Mesendoderm (in vitro differentiated cells): ENCODE results near the gene ZNF512.

Experiments
- DNase-seq: peaks from one replicate; pipeline ENCODE4 v3.0.0; 2013
- H2AK5ac ChIP-seq: 2 replicates; pipeline ENCODE4 v1.6.1; 2013; ENCODE audit warnings: low read length, inconsistent platforms
- H2BK120ac ChIP-seq: 2 replicates; pipeline ENCODE4 v1.6.1; 2013; ENCODE audit warnings: low read depth, mild to moderate bottlenecking, low read length, moderate library complexity, mixed read lengths
- H2BK15ac ChIP-seq: replicated peaks from 2 replicates; pipeline ENCODE4 v1.6.1; 2013; ENCODE audit warnings: low read depth, mild to moderate bottlenecking, moderate library complexity
- H2BK5ac ChIP-seq: 2 replicates; pipeline ENCODE4 v1.6.1; 2013; ENCODE audit warnings: low read length, inconsistent platforms
- H3K18ac ChIP-seq: 2 replicates; pipeline ENCODE4 v1.6.1; 2013; ENCODE audit warnings: mild to moderate bottlenecking, low read length, mixed read lengths
- H3K23ac ChIP-seq: one replicate; pipeline ENCODE4 v1.6.1; 2013; ENCODE audit warnings: low read length
- H3K27ac ChIP-seq: 2 replicates; pipeline ENCODE4 v1.5.1; 2013; ENCODE audit warnings: low read depth, mild to moderate bottlenecking, inconsistent platforms, low read length, moderate library complexity
- H3K27me3 ChIP-seq: 2 replicates; pipeline ENCODE4 v1.6.1; 2013; ENCODE audit warnings: low read length, control low read depth, mild to moderate bottlenecking, inconsistent platforms; ENCODE audit not compliant: insufficient read depth, poor library complexity
- H3K36me3 ChIP-seq: 2 replicates; pipeline ENCODE4 v1.6.1; 2013; ENCODE audit warnings: low read length, inconsistent platforms; ENCODE audit not compliant: control insufficient read depth, insufficient read depth
- H3K4ac ChIP-seq: one replicate; pipeline ENCODE4 v1.6.1; 2013; ENCODE audit warnings: low read depth, mild to moderate bottlenecking, low read length, moderate library complexity
- H3K4me1 ChIP-seq: 2 replicates; pipeline ENCODE4 v1.6.1; 2013; ENCODE audit warnings: low read depth, low read length, inconsistent platforms; ENCODE audit not compliant: control insufficient read depth
- H3K4me2 ChIP-seq: 2 replicates; pipeline ENCODE4 v1.6.1; 2013; ENCODE audit warnings: low read length
- H3K4me3 ChIP-seq: 2 replicates; pipeline ENCODE4 v1.5.1; 2013; ENCODE audit warnings: mild to moderate bottlenecking, low read length
- H3K56ac ChIP-seq: one replicate; pipeline ENCODE4 v1.6.1; 2013; ENCODE audit warnings: low read length
- H3K79me1 ChIP-seq: 2 replicates; pipeline ENCODE4 v1.6.1; 2013; ENCODE audit warnings: low read length, inconsistent platforms
- H3K79me2 ChIP-seq: 2 replicates; pipeline ENCODE4 v1.6.1; 2013; ENCODE audit warnings: mild to moderate bottlenecking, low read length; ENCODE audit not compliant: control insufficient read depth, insufficient read depth
- H3K9ac ChIP-seq: 2 replicates; pipeline ENCODE4 v1.6.1; 2013; ENCODE audit warnings: low read length, inconsistent platforms
- H4K5ac ChIP-seq: one replicate; pipeline ENCODE4 v1.6.1; 2013; ENCODE audit warnings: low read length
- H4K8ac ChIP-seq: one replicate; pipeline ENCODE4 v1.6.1; 2013; ENCODE audit warnings: low read depth, mild to moderate bottlenecking, control low read depth, low read length, moderate library complexity
- WGBS: extraction: QIAGEN DNeasy Blood & Tissue Kit; methylation state at CpG from one replicate; pipeline ENCODE4 v1.1.7; 2013; ENCODE audit warnings: low lambda C conversion rate, missing lambda C conversion rate; ENCODE audit not compliant: insufficient coverage; ENCODE audit errors: extremely low coverage; 5-methylcytosine and 5-hydroxymethylcytosine counted together

Gene ZNF512

GRCh38 chr2:27561060-27561459 is 21.8 kb upstream of the ZNF512 start:
- Histone ChIP-seq H3K27ac (no peak overlapping the region), H3K23ac (no peak overlapping the region), H3K4me3 (no peak overlapping the region), H2BK120ac (no peak overlapping the region), H3K4me1 (no peaks in the 10 kb centered on the region), H3K9ac (no peak overlapping the region), H3K56ac (no peak overlapping the region), H3K4me2 (no peak overlapping the region), H3K36me3 (no peaks in the 10 kb centered on the region), H3K27me3 (no peaks in the 10 kb centered on the region), H4K5ac (no peak overlapping the region), H2BK15ac (no peak overlapping the region), H3K79me1 (no peaks in the 10 kb centered on the region), H3K4ac (no peak overlapping the region), H2AK5ac (no peak overlapping the region), H3K18ac (no peak overlapping the region), H2BK5ac (no peak overlapping the region), H4K8ac (no peak overlapping the region), H3K79me2 (no peaks in the 10 kb centered on the region)
- no peak for DNase-seq
- no CpG with 5 or more reads among the region's 2 CpGs for WGBS

- Histone ChIP-seq H3K4me2 (no peak overlapping the region), H2BK120ac (no peak overlapping the region), H2BK5ac (no peak overlapping the region), H3K36me3 (no peaks in the 10 kb centered on the region), H2BK15ac (no peak overlapping the region), H3K27me3 (no peaks in the 10 kb centered on the region), H3K79me2 (no peaks in the 10 kb centered on the region), H3K4me1 (no peaks in the 10 kb centered on the region), H3K27ac (no peak overlapping the region), H4K8ac (no peak overlapping the region), H4K5ac (no peak overlapping the region), H3K18ac (no peak overlapping the region), H3K9ac (no peak overlapping the region), H3K79me1 (no peaks in the 10 kb centered on the region), H3K23ac (no peak overlapping the region), H3K4ac (no peak overlapping the region), H3K56ac (no peak overlapping the region), H2AK5ac (no peak overlapping the region), H3K4me3 (no peak overlapping the region)
- DNase-seq: no peak
- WGBS: no CpG with 5 or more reads among the region's 2 CpGs
These were observed 16.2 kb upstream of the ZNF512 start for GRCh38 chr2:27566628-27567027.

- no peak overlapping the region for H2BK15ac ChIP-seq
- H3K18ac ChIP-seq: no peak overlapping the region
- no peak overlapping the region for H3K56ac ChIP-seq
- H2BK120ac ChIP-seq: no peak overlapping the region
- H3K36me3 ChIP-seq: no peaks in the 10 kb centered on the region
- no peaks in the 10 kb centered on the region for H3K27me3 ChIP-seq
- no peaks in the 10 kb centered on the region for H3K4me1 ChIP-seq
- H2BK5ac ChIP-seq: no peak overlapping the region
- no peak for DNase-seq
- no peak overlapping the region for H3K23ac ChIP-seq
- H3K4me2 ChIP-seq: no peak overlapping the region
- H2AK5ac ChIP-seq: no peak overlapping the region
- H3K4ac ChIP-seq: no peak overlapping the region
- H3K79me1 ChIP-seq: no peaks in the 10 kb centered on the region
- H3K4me3 ChIP-seq: no peak overlapping the region
- H4K5ac ChIP-seq: no peak overlapping the region
- no peak overlapping the region for H3K9ac ChIP-seq
- WGBS: no CpG with 5 or more reads among the region's 2 CpGs
- H3K79me2 ChIP-seq: no peaks in the 10 kb centered on the region
- H4K8ac ChIP-seq: peak overlapping the region; percentile 13
- H3K27ac ChIP-seq: no peak overlapping the region
These were observed 13.4 kb upstream of the ZNF512 start for GRCh38 chr2:27569398-27569797.

GRCh38 chr2:27571197-27571596 is 11.6 kb upstream of the ZNF512 start:
- Histone ChIP-seq H2BK120ac (no peak overlapping the region), H3K36me3 (no peaks in the 10 kb centered on the region), H3K4ac (no peak overlapping the region), H4K8ac (no peak overlapping the region), H3K27ac (no peak overlapping the region), H3K18ac (no peak overlapping the region), H3K79me2 (no peaks in the 10 kb centered on the region), H4K5ac (no peak overlapping the region), H3K79me1 (no peaks in the 10 kb centered on the region), H3K9ac (no peak overlapping the region), H2AK5ac (no peak overlapping the region), H2BK5ac (no peak overlapping the region), H3K4me1 (no peaks in the 10 kb centered on the region), H3K4me2 (no peak overlapping the region), H3K4me3 (no peak overlapping the region), H2BK15ac (no peak overlapping the region), H3K27me3 (no peaks in the 10 kb centered on the region), H3K23ac (no peak overlapping the region), H3K56ac (no peak overlapping the region)
- no peak for DNase-seq
- WGBS: no CpG with 5 or more reads among the region's 3 CpGs

- Histone ChIP-seq H2BK5ac (no peak overlapping the region), H4K8ac (no peak overlapping the region), H3K27ac (no peak overlapping the region), H2AK5ac (no peak overlapping the region), H3K56ac (no peak overlapping the region), H3K4me1 (no peaks in the 10 kb centered on the region), H4K5ac (no peak overlapping the region), H2BK15ac (no peak overlapping the region), H3K18ac (no peak overlapping the region), H3K9ac (no peak overlapping the region), H3K79me1 (no peaks in the 10 kb centered on the region), H3K4ac (no peak overlapping the region), H3K4me2 (no peak overlapping the region), H3K4me3 (no peak overlapping the region), H3K79me2 (no peaks in the 10 kb centered on the region), H2BK120ac (no peak overlapping the region), H3K27me3 (no peaks in the 10 kb centered on the region), H3K23ac (no peak overlapping the region), H3K36me3 (no peaks in the 10 kb centered on the region)
- WGBS: no CpG with 5 or more reads among the region's 1 CpG
- DNase-seq: no peak
These were observed 11.2 kb upstream of the ZNF512 start for GRCh38 chr2:27571681-27572080.

- Histone ChIP-seq H3K79me2 (no peaks in the 10 kb centered on the region), H2AK5ac (no peak overlapping the region), H3K9ac (no peak overlapping the region), H3K56ac (no peak overlapping the region), H3K27ac (no peak overlapping the region), H4K8ac (no peak overlapping the region), H3K36me3 (no peaks in the 10 kb centered on the region), H3K4me1 (no peaks in the 10 kb centered on the region), H3K4ac (no peak overlapping the region), H4K5ac (no peak overlapping the region), H2BK120ac (no peak overlapping the region), H3K4me3 (no peak overlapping the region), H3K23ac (no peak overlapping the region), H3K79me1 (no peaks in the 10 kb centered on the region), H3K27me3 (no peaks in the 10 kb centered on the region), H3K4me2 (no peak overlapping the region), H2BK15ac (no peak overlapping the region), H2BK5ac (no peak overlapping the region), H3K18ac (no peak overlapping the region)
- peak; percentile 31 for DNase-seq
- WGBS: no CpG with 5 or more reads among the region's 2 CpGs
These were observed 10.4 kb upstream of the ZNF512 start for GRCh38 chr2:27572439-27572838.
